A549 treated with Mapracorat at 1 μM for 4 hours (cell line): ENCODE data around the gene OGFOD1. TPM values are rescaled to one million over a fixed set of nuclear protein-coding genes. Genes with fewer than 3 reads are reported as not detected.

Experiments used
- total RNA-seq: library from RNA; stranded (reverse); fragments of 200-300 nt; extraction: Qiagen RNA extraction; gene quantifications from 5 replicates; pipeline ENCODE4 v1.2.3, GENCODE V29; 2022

The OGFOD1 gene
- 66.1 to 90.4 TPM (median 77.6 TPM) in 5 replicates for total RNA-seq

DNA sequence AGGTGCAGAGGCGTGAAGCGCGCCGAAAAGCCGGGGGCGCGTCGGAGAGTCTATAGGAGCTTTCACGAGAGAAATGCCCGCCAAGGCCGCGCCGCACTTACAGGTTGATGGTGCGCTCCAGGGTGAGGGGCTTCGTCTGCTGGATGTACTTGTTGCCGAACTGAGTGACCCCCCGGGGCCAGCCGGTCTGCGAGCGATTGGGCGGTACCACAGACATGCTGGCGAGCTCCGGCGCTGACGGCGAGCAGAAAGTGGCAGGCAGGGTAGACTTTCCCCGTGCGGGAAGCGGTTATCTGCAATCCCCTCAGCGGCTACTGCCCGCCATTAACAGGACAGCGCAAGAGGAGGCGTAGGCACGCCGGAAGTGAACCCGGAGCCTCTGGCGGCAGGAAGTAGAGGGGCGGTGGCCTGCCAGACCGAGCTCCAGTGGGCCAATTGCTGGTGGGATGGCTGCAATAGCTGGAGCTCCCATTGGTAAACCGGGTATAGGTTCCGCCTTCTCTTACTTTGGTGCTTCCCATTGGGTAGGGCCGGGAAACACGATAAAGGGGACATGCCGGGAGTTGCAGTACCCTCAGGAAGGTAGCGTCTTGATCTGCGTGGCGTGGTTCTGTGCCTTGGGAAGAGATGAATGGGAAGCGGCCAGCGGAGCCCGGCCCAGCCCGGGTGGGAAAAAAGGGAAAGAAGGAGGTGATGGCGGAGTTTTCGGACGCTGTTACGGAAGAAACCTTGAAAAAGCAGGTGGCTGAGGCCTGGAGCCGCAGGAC lies at the start of gene OGFOD1, which contains the start of gene NUDT21:
OGFOD1 (plus strand) TSS at position 569 of the 767 bp plus-strand sequence; CDS start at position 628, 59 bp downstream.
NUDT21 (minus strand) TSS at position 347 of the 767 bp plus-strand sequence; CDS start at position 217, 130 bp downstream.

DNA sequence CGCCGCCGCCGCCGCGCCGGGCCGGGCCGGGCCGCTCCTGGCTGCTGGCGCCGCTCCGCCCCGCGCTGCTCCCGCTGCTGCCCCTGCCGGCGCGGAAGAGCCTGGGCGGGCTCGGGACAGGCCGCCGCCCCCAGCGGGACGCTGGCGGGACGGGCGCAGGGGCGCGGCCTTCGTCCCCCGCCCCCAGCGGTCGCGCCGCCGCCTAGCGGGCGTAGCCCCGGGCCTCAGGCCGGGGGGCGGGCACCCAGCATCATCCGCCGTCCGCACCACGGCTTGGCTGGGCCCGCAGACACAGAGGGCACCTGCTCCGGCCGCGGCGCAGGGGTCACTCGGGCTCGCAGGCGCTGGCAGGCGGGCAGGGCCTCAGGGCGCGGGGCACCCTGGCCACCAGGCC lies 25.9 kb upstream of the OGFOD1 start, which contains the start of gene AMFR:
AMFR (minus strand) TSS at position 107 of the 394 bp plus-strand sequence. CDS start 218 bp downstream, outside the sequence.

DNA sequence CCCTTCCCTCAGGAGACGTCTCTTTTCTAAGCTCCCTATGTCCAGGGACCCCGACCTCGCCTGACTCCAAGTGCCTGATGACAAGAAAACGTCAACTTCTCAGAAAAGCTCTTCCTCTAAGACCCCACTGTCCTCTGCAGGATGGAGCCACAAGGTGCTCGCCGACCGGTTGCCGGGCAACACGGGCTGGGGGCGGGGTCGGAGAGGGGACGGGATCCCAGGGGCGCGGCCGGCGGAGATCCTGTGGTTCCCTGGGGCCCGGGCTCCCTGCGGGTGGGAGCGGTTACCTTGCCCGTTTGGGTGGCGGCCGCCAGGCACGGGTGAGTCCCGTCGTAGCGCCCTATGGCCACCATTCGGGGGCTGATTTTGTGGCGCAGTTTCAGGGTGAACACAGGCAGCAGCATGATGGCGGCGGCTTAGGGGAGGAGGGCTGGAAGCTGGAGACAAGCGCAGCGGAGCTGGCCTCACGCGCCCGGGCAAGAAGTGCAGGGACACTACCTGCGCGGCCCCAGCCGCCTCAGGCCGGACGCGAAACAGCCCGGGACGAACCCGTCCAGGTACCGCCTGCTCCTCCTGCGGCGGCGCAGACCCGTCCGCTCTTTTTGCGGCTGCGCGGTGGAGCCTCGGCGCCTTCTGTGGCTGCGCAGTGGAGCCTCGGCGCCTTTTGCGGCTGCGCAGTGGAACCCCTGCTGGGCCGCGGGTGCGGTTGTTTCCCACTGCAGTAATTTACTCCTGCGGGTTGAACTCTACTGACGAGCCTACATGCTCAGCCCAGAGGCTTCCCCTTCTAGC lies 68.3 kb downstream of the OGFOD1 start, which contains the start of gene BBS2:
BBS2 (minus strand) TSS at position 566 of the 792 bp plus-strand sequence; CDS start at position 404, 162 bp downstream.

Other genes starting within 250 kb of the OGFOD1 start
- 60.1 to 73.6 TPM (median 67.2 TPM) in 5 replicates for gene AMFR, start 26.0 kb upstream of the OGFOD1 start, total RNA-seq
- 99.1 to 127 TPM (median 121 TPM) in 5 replicates for gene NUDT21, start 222 bp upstream of the OGFOD1 start, total RNA-seq
- 16.4 to 24.9 TPM (median 21.6 TPM) in 5 replicates for gene BBS2, start 68.5 kb downstream of the OGFOD1 start, total RNA-seq
- gene MT4, start 113.5 kb downstream of the OGFOD1 start, total RNA-seq = not detected in 5 replicates
- gene MT3, start 138.0 kb downstream of the OGFOD1 start, total RNA-seq = 0.29 to 0.64 TPM (median 0.48 TPM) in 3 of 5 replicates, not detected in the others
- 1,681 to 2,830 TPM (median 2,314 TPM) in 5 replicates for gene MT2A, start 157.0 kb downstream of the OGFOD1 start, total RNA-seq
- gene MT1E, start 174.2 kb downstream of the OGFOD1 start, total RNA-seq = not detected in 5 replicates
- not detected in 5 replicates for gene MT1M, start 181.1 kb downstream of the OGFOD1 start, total RNA-seq
- gene MT1A, start 187.1 kb downstream of the OGFOD1 start, total RNA-seq = 20.9 to 34.1 TPM (median 28.8 TPM) in 5 replicates
- gene MT1B, start 200.3 kb downstream of the OGFOD1 start, total RNA-seq = 0.54 to 0.70 TPM (median 0.61 TPM) in 3 of 5 replicates, not detected in the others
- gene MT1F, start 206.4 kb downstream of the OGFOD1 start, total RNA-seq = 17.4 to 29.3 TPM (median 19.9 TPM) in 5 replicates
- not detected in 5 replicates for gene MT1G, start 216.5 kb downstream of the OGFOD1 start, total RNA-seq
- not detected in 5 replicates for gene MT1H, start 218.3 kb downstream of the OGFOD1 start, total RNA-seq
- 443 to 894 TPM (median 703 TPM) in 5 replicates for gene MT1X, start 230.9 kb downstream of the OGFOD1 start, total RNA-seq